GM23338 (cell line): Measurements from ENCODE around the gene SART1.

Experiments used
- CREB1 ChIP-seq: fragments of 250-450 bp; sonication (Bioruptor Pico); IDR thresholded peaks from 2 replicates; pipeline ENCODE4 v1.5.0; 2020; ENCODE audit warnings: low read depth, mild to moderate bottlenecking, moderate library complexity
- CTCF ChIP-seq, 2 experiments: fragments of 200-600 bp in 1 of 2; sonication (generic) in 1 of 2; conservative IDR thresholded peaks; 2 replicates each; pipeline versions ENCODE4 v1.5.1 to v1.6.1; 2016 to 2017; ENCODE audit warnings: antibody characterized with exemption in 2 of 2, low read depth in 2 of 2, mild to moderate bottlenecking in 2 of 2, moderate library complexity in 1 of 2
- EZH2 ChIP-seq: fragments of 200-600 bp; sonication (generic); IDR thresholded peaks from one replicate; pipeline ENCODE4 v1.8.0; 2017; ENCODE audit warnings: antibody characterized with exemption, mild to moderate bottlenecking, low read depth; ENCODE audit not compliant: unreplicated experiment
- NANOG ChIP-seq: IDR thresholded peaks from 2 replicates; pipeline ENCODE4 v1.6.1; 2016; ENCODE audit warnings: antibody characterized with exemption, borderline replicate concordance
- POLR2AphosphoS5 ChIP-seq: IDR thresholded peaks from 2 replicates; pipeline ENCODE4 v1.6.1; 2016; ENCODE audit warnings: antibody characterized with exemption, low read depth
- REST ChIP-seq: IDR thresholded peaks from one replicate; pipeline ENCODE4 v1.6.1; 2018; ENCODE audit warnings: antibody characterized with exemption; ENCODE audit not compliant: unreplicated experiment

GRCh38 chr11:65931773-65932557 lies 29.6 kb upstream of the SART1 start:
- peak in 1 of 2 experiments; percentile 22; a peak in 1 of 4 replicates for TF ChIP-seq CTCF (conservative IDR thresholded peaks at IDR 0.05; ENCODE audit: low read depth in 2 of 2)
- no peak for TF ChIP-seq EZH2
- no peak for TF ChIP-seq POLR2AphosphoS5
- TF ChIP-seq CREB1 (CRISPR knock-in tag) = no peak
- no peak for TF ChIP-seq NANOG
- TF ChIP-seq REST = no peak
